Measurements from ENCODE around the gene SHROOM3.

SHROOM3 gene

GRCh38 chr4:76802236-76803021, 367.4 kb downstream of the SHROOM3 start:
- peak; percentile 31 to 40 for DNase-seq (ENCODE audit: low read depth in 2 of 2)
- no peak overlapping the region for H3K4me3 ChIP-seq (replicated peaks in 1 of 2; ENCODE audit: low read depth in 2 of 2, low read length in 2 of 2)
- TF ChIP-seq CTCF (IDR thresholded peaks at IDR 0.05; ENCODE audit: low read depth, low read length) = no peak

GRCh38 chr4:76803522-76803921, 368.5 kb downstream of the SHROOM3 start:
- peak; percentile 76 to 97 for DNase-seq (ENCODE audit: low read depth in 2 of 2)
- TF ChIP-seq CTCF (IDR thresholded peaks at IDR 0.05; ENCODE audit: low read depth, low read length) = no peak
- H3K4me3 ChIP-seq (replicated peaks in 1 of 2; ENCODE audit: low read depth in 2 of 2, low read length in 2 of 2) = no peak overlapping the region

- peak; percentile 46 to 75 for DNase-seq (ENCODE audit: low read depth in 2 of 2)
- TF ChIP-seq CTCF (IDR thresholded peaks at IDR 0.05; ENCODE audit: low read depth, low read length) = no peak
- no peak overlapping the region for H3K4me3 ChIP-seq (replicated peaks in 1 of 2; ENCODE audit: low read depth in 2 of 2, low read length in 2 of 2)
Measured at GRCh38 chr4:76804096-76804495, 369.1 kb downstream of the SHROOM3 start.

GRCh38 chr4:76806346-76806745, 371.3 kb downstream of the SHROOM3 start:
- peak in 1 of 2 donors; percentile 50 for DNase-seq (ENCODE audit: low read depth in 2 of 2)

GRCh38 chr4:76806757-76807156, 371.7 kb downstream of the SHROOM3 start:
- no peak for TF ChIP-seq CTCF (IDR thresholded peaks at IDR 0.05; ENCODE audit: low read depth, low read length)
- no peak for DNase-seq (ENCODE audit: low read depth in 2 of 2)

More at GRCh38 chr4:76806346-76806745, 371.3 kb downstream of the SHROOM3 start:
- TF ChIP-seq CTCF (IDR thresholded peaks at IDR 0.05; ENCODE audit: low read depth, low read length) = no peak
- H3K4me3 ChIP-seq (replicated peaks in 1 of 2; ENCODE audit: low read depth in 2 of 2, low read length in 2 of 2) = no peak overlapping the region

GRCh38 chr4:76809594-76810305, 374.7 kb downstream of the SHROOM3 start:
- no peak for TF ChIP-seq CTCF (IDR thresholded peaks at IDR 0.05; ENCODE audit: low read depth, low read length)
- no peak overlapping the region for H3K4me3 ChIP-seq (replicated peaks in 1 of 2; ENCODE audit: low read depth in 2 of 2, low read length in 2 of 2)
- DNase-seq (ENCODE audit: low read depth in 2 of 2) = peak; percentile 13 to 40

More at GRCh38 chr4:76806757-76807156, 371.7 kb downstream of the SHROOM3 start:
- no peak overlapping the region for H3K4me3 ChIP-seq (replicated peaks in 1 of 2; ENCODE audit: low read depth in 2 of 2, low read length in 2 of 2)
